Measurements from ENCODE around the gene KRT8. TPM values are rescaled to one million over a fixed set of nuclear protein-coding genes. Genes with fewer than 3 reads are reported as not detected.

The KRT8 gene
- total and polyA plus RNA-seq, 2 donors (not counting 1 experiment from before 2014, with no cell fraction given) = 0.24 to 0.94 TPM

- H3K27ac Mint-ChIP-seq = no peak overlapping the region
- no peak overlapping the region for H2AFZ ChIP-seq (ENCODE audit: insufficient read depth, low read depth, low read length, poor library complexity, severe bottlenecking)
- CTCF ChIA-PET = no interaction called here
- H3K9ac ChIP-seq (ENCODE audit: low read length) = no peak overlapping the region
- H3K4me3 ChIP-seq (ENCODE audit: control extremely low read depth in 1 of 5, extremely low read depth in 1 of 5, insufficient read depth in 1 of 5, low read depth in 2 of 5, low read length in 4 of 5) = no peak overlapping the region
- 82% methylated on average over 1 of the region's 2 CpGs for WGBS (ENCODE audit: insufficient coverage)
- intact Hi-C loops (cut with micrococcal nuclease) = no loop called here
- H3K4me1 Mint-ChIP-seq = peaks cover 2% of the 10 kb centered on the region
- H3K4me2 ChIP-seq (replicated peaks; ENCODE audit: low read depth, low read length, poor library complexity, severe bottlenecking) = no peak overlapping the region
- H3K27ac ChIP-seq (ENCODE audit: low read length in 2 of 2) = no peak overlapping the region
- H3K9me3 Mint-ChIP-seq (ENCODE audit: insufficient read depth) = no peaks in the 10 kb centered on the region
- H3K79me2 ChIP-seq (ENCODE audit: control insufficient read depth, insufficient read depth, low read length) = no peaks in the 10 kb centered on the region
- DNase-seq = no peak
- no peaks in the 10 kb centered on the region for H3K27me3 ChIP-seq (replicated peaks in 1 of 4; ENCODE audit: control extremely low read depth in 1 of 4, control insufficient read depth in 3 of 4, insufficient read depth in 4 of 4, low read length in 3 of 4)
- H4K20me1 ChIP-seq (ENCODE audit: control insufficient read depth, insufficient read depth, low read length, poor library complexity, severe bottlenecking) = no peaks in the 10 kb centered on the region
- H3K36me3 ChIP-seq (replicated peaks in 1 of 2; ENCODE audit: control extremely low read depth in 1 of 2, control insufficient read depth in 1 of 2, extremely low read depth in 1 of 2, insufficient read depth in 2 of 2, low read length in 1 of 2) = no peaks in the 10 kb centered on the region
- ATAC-seq (ENCODE audit: low read depth) = no peak
- H3K27me3 Mint-ChIP-seq = peaks cover 13% of the 10 kb centered on the region
- POLR2A ChIA-PET = no interaction called here
- peaks cover under 1 to 1% of the 10 kb centered on the region in 2 donors for H3K4me1 ChIP-seq (ENCODE audit: control insufficient read depth in 2 of 2, insufficient read depth in 2 of 2, low read length in 2 of 2)
- TF ChIP-seq EZH2 (IDR thresholded peaks at IDR 0.05; ENCODE audit: borderline replicate concordance, insufficient read depth, low read depth, low read length, poor library complexity, severe bottlenecking) = no peak
- TF ChIP-seq CTCF (IDR thresholded peaks at IDR 0.05) = no peak
- no peaks in the 10 kb centered on the region for H3K9me3 ChIP-seq (ENCODE audit: control extremely low read depth in 1 of 3, control insufficient read depth in 2 of 3, insufficient read depth in 1 of 3, low read length in 2 of 3)
- no peak overlapping the region for H3K4me3 Mint-ChIP-seq
These were observed 42.9 kb downstream of the KRT8 start for GRCh38 chr12:52862023-52862422.

DNA sequence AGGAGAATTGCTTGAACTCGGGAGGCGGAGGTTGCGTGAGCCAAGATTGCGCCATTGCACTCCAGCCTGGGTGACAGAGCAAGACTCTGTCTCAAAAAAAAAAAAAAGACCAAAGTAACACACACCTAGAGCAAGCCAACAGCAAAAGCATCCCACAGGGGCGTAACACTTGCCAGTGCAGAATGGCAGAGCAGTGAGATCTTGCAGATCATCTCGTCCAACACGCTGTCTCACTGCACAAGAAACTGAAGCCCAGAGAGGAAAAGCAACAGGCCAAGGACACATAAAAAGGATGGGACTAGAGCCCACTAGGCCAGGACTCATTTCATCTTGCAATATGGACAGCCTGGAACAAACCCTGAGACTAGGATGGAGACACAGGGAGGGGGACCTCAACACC, 43.4 kb downstream of the KRT8 start:
- Histone ChIP-seq H4K20me1 (ENCODE audit: control insufficient read depth, insufficient read depth, low read length, poor library complexity, severe bottlenecking) (no peaks in the 10 kb centered on the region), H3K4me2 (replicated peaks; ENCODE audit: low read depth, low read length, poor library complexity, severe bottlenecking) (no peak overlapping the region), H3K4me3 (ENCODE audit: control extremely low read depth in 1 of 5, extremely low read depth in 1 of 5, insufficient read depth in 1 of 5, low read depth in 2 of 5, low read length in 4 of 5) (no peak overlapping the region), H3K27ac (ENCODE audit: low read length in 2 of 2) (no peak overlapping the region), H3K36me3 (replicated peaks in 1 of 2; ENCODE audit: control extremely low read depth in 1 of 2, control insufficient read depth in 1 of 2, extremely low read depth in 1 of 2, insufficient read depth in 2 of 2, low read length in 1 of 2) (no peaks in the 10 kb centered on the region), H3K4me1 (ENCODE audit: control insufficient read depth in 2 of 2, insufficient read depth in 2 of 2, low read length in 2 of 2) (no peaks in the 10 kb centered on the region), H3K9ac (ENCODE audit: low read length) (no peak overlapping the region), H3K9me3 (ENCODE audit: control extremely low read depth in 1 of 3, control insufficient read depth in 2 of 3, insufficient read depth in 1 of 3, low read length in 2 of 3) (no peaks in the 10 kb centered on the region), H3K27me3 (replicated peaks in 1 of 4; ENCODE audit: control extremely low read depth in 1 of 4, control insufficient read depth in 3 of 4, insufficient read depth in 4 of 4, low read length in 3 of 4) (peaks cover 0 to 2% (median 0%) of the 10 kb centered on the region in 4 experiments), H2AFZ (ENCODE audit: insufficient read depth, low read depth, low read length, poor library complexity, severe bottlenecking) (no peak overlapping the region), H3K79me2 (ENCODE audit: control insufficient read depth, insufficient read depth, low read length) (no peaks in the 10 kb centered on the region)
- H3K27ac Mint-ChIP-seq = no peak overlapping the region
- ATAC-seq (ENCODE audit: low read depth) (no peak), DNase-seq (no peak)
- no peaks in the 10 kb centered on the region for H3K9me3 Mint-ChIP-seq (ENCODE audit: insufficient read depth)
- H3K4me3 Mint-ChIP-seq = no peak overlapping the region
- ChIA-PET POLR2A (no interaction called here), CTCF (no interaction called here)
- 98% methylated on average over 7 of the region's 7 CpGs for WGBS (ENCODE audit: insufficient coverage)
- intact Hi-C loops (cut with micrococcal nuclease) = no loop called here
- TF ChIP-seq EZH2 (IDR thresholded peaks at IDR 0.05; ENCODE audit: borderline replicate concordance, insufficient read depth, low read depth, low read length, poor library complexity, severe bottlenecking) (no peak), CTCF (IDR thresholded peaks at IDR 0.05) (no peak)
- peaks cover 18% of the 10 kb centered on the region for H3K27me3 Mint-ChIP-seq
- H3K4me1 Mint-ChIP-seq = no peaks in the 10 kb centered on the region
